GM10248 (cell line): ENCODE measurements around the gene CD2BP2.
A peak's percentile ranks its signal among the peaks of the same experiment; 100 is the strongest.
"Not testable (repeated sequence)": the region's sequence is repeated elsewhere in the genome, so short reads cannot be mapped to it uniquely, and the experiment has no call there.

Source experiments
- CTCF ChIA-PET: fragments of 300-600 bp; sonication (Branson Sonifier 250); formaldehyde crosslinking; extraction: SDS; loops from one replicate; lab custom pipeline; 2021; ENCODE audit warnings: antibody characterized with exemption; lab: Yijun Ruan, JAX
- POLR2A ChIA-PET: fragments of 350-650 bp; sonication (Branson Sonifier 250); formaldehyde crosslinking; extraction: SDS; loops from one replicate; lab custom pipeline; 2020; ENCODE audit warnings: antibody characterized with exemption; lab: Yijun Ruan, JAX
- DNase-seq: peaks from one replicate; pipeline ENCODE4 v3.0.0; 2012; ENCODE audit errors: extremely low spot score
- TF ChIP-seq, protein P1 (sequence below): IDR thresholded peaks from 2 replicates; pipeline ENCODE4 v1.5.1; 2012; ENCODE audit warnings: mild to moderate bottlenecking, low read depth; ENCODE audit errors: extremely low read depth, missing control alignments, control extremely low read depth

CD2BP2 gene

DNA sequence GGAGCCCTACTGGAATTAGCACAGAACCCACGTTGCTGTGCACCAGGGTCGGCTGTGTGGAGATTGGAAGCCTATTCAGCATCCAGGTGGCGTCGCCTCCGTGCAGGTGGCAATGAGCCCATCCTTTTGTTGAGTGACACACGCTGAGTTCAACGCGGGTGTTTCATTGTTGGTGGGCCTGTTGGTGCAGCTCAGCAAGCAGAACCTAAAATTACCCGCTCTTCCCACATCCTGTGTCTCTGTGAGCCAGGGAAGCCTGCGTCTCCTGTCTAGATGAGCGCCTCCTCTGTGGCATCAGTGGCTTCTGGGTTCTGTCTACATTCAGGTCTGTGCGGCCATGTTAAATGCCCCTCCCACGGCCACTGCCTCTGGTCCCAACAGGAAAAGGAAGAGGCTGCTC lies 14.5 kb downstream of the CD2BP2 start:
- no peak for DNase-seq
- TF ChIP-seq, protein P1, sequence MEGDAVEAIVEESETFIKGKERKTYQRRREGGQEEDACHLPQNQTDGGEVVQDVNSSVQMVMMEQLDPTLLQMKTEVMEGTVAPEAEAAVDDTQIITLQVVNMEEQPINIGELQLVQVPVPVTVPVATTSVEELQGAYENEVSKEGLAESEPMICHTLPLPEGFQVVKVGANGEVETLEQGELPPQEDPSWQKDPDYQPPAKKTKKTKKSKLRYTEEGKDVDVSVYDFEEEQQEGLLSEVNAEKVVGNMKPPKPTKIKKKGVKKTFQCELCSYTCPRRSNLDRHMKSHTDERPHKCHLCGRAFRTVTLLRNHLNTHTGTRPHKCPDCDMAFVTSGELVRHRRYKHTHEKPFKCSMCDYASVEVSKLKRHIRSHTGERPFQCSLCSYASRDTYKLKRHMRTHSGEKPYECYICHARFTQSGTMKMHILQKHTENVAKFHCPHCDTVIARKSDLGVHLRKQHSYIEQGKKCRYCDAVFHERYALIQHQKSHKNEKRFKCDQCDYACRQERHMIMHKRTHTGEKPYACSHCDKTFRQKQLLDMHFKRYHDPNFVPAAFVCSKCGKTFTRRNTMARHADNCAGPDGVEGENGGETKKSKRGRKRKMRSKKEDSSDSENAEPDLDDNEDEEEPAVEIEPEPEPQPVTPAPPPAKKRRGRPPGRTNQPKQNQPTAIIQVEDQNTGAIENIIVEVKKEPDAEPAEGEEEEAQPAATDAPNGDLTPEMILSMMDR: no peak
- CTCF ChIA-PET: no interaction called here
- POLR2A ChIA-PET: interaction anchor here (0.7 kb wide), 1 partner anchor 32 kb away, joined by 12 read pairs; no protein-coding TSS in a partner anchor

DNA sequence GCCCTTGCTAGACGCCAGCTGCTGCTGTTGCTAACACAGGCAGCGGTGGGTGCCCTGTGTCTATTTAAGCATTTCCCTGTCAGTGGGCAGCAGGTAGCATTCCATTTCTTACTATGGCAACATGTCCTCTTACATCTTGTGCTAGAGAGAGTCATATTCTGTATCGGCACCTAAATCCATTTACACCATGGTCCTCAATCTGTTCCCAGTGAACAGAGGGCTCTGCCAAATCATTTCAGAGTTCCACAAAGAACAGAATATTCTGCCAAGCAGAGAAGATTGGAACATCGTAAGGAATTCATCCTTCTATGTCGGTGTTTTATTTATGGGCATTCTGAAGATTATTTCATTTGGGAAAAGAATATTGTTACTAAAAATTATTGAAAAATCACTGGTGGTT lies 16.4 kb downstream of the CD2BP2 start:
- POLR2A ChIA-PET, DNase-seq: not testable (repeated sequence)
- CTCF ChIA-PET: interaction anchor here (1.0 kb wide), 1 partner anchor 9 kb away, joined by 3 read pairs; no protein-coding TSS in a partner anchor

DNA sequence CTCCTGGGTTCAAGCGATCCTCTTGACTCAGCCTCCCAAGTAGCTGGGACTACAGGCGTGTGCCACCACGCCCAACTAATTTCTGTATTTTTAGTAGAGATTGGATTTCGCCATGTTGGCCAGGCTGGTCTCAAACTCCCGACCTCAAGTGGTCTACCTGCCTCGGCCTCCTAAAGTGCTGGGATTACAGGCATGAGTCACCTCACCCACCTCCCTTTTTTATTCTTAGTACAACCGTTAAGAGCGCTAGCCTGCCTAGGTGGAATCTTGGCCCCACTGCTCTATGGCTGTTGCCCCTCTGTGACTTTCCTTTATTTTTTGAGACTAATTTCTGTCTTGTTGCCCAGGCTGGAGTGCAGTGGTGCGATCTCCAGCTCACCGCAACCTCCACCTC lies 17.1 kb downstream of the CD2BP2 start:
- CTCF ChIA-PET: interaction anchor here (1.0 kb wide), 1 partner anchor 9 kb away, joined by 3 read pairs; no protein-coding TSS in a partner anchor
- POLR2A ChIA-PET, DNase-seq: not testable (repeated sequence)

DNA sequence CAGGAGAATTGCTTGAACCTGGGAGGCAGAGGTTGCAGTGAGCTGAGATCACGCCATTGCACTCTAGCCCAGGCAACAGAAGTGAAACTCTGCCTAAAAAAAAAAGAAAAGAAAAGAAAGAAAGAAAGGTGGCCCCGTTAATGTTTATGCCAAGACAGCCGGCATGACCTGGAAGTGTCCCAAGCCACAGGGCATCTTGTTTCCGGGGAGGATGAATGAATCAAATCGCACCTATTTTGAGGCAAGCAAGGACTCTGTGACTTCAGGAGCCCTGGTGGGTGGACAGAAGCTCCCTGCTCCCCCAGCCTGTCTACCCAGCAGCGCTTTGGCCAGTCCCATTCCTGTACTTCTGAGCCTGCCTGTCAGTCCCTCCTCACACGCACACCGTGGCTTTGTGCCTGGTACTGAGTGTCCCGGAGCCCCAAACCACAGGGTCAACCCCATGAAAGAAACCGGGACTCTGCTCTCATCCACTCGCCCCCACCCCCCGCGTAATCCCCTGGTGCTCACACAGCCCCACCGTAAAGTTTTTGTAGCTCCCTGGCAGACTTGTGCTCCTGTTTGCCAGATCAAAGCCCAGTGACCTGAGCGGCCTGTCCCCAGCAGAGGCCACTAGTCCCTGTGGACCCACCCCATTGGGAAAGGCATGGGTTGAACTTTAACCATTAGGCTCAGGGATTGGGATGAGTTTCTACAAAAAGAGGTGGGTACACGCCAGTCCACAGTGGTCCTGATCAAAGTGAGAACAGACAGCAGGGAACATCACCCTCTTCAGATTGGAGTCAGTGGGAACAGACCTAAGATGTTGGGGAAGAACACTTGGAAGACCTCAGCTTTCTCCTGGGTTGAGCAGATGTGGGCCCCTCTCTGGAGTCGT lies 19.3 kb downstream of the CD2BP2 start:
- no peak for DNase-seq
- CTCF ChIA-PET: interaction anchor here (1.0 to 1.7 kb wide), 6 partner anchors 13 to 323 kb away, joined by 3 to 5 read pairs (median 3); no protein-coding TSS in a partner anchor
- TF ChIP-seq, protein P1: no peak
- POLR2A ChIA-PET: interaction anchor here (0.5 kb wide), 1 partner anchor 261 kb away, joined by 4 read pairs; no protein-coding TSS in a partner anchor

DNA sequence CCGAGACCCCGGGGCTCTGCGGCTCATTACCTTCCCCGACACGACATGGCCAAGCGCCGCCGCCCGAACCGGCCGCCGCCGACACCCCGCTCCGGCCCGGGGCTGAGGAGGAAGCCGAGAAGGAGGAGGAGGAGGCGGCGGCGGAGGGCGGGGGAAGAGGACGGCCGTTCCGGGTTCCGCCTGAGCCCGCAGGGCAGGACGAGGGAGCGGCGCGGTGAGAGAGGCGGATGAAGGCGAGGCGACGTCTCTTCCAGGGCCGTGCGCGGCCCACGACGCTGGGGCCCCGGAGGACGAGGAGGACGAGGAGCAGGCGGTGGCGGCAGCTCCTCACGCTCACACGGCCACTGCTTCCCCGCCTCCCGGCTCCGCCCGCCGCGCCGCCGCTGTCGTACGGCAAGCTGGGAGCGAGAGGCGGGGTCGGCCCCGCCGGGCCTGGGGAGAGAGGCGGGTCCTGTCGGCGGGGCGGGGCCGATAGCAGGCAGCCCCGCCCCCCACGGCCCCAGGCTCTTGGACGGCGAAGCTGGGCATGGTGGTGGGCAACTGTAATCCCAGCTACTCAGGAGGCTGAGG lies 20.0 kb downstream of the CD2BP2 start:
- DNase-seq: peak; percentile 65
- CTCF ChIA-PET: interaction anchor here (1.0 to 1.7 kb wide), 6 partner anchors 14 to 324 kb away, joined by 3 to 5 read pairs (median 3); no protein-coding TSS in a partner anchor
- POLR2A ChIA-PET: not testable (repeated sequence)

DNA sequence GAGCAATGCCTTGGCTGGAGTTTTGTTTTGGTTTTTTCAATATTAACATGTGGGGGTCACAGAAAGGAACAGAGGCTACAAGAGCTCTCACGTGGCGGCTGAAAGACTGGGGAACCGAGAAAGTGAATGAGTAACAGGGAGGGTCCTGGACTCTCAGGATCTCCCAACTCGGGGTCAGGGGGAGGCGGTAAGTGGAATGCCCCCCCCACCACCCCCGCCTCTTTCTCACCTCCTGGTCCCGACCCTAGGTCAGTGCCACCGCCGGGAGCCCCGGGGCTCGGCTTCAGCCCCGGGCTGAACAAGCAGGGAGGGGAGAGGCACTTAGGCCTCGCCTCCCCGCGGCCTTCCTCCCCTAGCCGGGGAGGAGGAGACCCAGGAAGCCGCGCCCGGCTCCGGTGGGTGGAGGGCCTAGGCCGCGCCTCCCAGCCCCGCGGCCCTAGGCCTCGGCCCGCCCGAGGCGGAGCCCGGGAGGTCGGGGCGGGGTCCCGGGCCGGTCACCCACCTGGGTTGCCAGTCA lies 20.6 kb downstream of the CD2BP2 start:
- CTCF ChIA-PET: interaction anchor here (1.1 to 1.5 kb wide), 3 partner anchors 75 to 324 kb away, joined by 3 to 5 read pairs (median 5); no protein-coding TSS in a partner anchor
- DNase-seq: peak; percentile 73

DNA sequence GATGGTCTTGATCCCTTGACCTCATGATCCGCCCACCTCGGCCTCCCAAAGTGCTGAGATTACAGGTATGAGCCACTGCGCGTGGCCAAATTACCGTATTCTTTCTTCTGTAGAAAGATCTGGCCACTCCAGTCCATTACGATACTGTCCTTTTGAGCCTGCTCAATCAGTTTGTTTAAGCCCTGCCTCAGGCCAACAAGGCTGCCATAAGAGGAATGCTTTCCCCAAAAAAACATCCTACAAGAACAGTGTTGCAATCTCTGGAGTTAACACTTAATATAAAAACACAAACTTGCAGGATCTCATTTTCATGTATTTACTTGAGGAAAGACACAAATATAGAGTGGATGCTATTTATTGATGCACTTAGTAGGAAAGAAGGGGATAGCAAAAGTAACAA lies 30.9 kb downstream of the CD2BP2 start:
- DNase-seq, POLR2A ChIA-PET, CTCF ChIA-PET: not testable (repeated sequence)

More for the DNA sequence above, 20.6 kb downstream of the CD2BP2 start:
- POLR2A ChIA-PET: not testable (repeated sequence)

DNA sequence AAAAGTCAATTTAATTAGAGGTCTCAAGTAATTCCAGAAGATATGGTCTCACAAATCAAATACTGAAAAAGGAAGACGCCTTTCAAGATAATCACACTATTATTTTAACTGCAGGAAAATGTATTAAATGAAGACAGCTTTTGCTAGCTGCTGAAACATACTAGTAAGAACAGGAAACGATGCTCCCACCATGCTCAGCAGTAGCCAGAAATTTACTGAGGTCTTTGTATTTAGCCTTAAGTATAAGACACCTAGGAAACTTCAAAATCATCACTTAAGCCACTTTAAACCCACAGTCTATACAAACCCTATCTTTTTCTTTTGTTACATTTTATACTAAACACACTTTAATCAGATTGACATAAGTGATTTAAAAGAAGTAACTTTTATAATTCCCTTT lies 36.5 kb downstream of the CD2BP2 start:
- CTCF ChIA-PET, POLR2A ChIA-PET, DNase-seq: not testable (repeated sequence)

DNA sequence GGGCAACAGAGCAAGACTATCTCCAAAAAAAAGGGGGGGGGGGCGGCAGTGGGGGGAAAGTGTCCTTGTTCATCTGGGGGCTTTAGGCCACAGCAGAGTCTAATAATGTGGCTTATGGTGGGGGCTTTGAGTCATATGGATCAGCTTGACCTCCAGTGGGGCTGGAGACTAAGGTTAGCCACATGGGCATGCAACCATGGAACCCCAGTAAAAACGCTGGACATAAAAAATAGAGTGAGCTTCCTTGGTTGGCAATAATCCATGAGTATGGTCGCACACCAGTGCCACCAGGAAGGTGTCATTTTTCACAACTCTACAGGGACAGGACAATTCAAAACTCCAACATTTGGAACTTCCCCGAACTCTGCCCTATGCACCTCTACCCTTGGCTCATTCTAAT lies 44.2 kb downstream of the CD2BP2 start:
- CTCF ChIA-PET, POLR2A ChIA-PET, DNase-seq: not testable (repeated sequence)

DNA sequence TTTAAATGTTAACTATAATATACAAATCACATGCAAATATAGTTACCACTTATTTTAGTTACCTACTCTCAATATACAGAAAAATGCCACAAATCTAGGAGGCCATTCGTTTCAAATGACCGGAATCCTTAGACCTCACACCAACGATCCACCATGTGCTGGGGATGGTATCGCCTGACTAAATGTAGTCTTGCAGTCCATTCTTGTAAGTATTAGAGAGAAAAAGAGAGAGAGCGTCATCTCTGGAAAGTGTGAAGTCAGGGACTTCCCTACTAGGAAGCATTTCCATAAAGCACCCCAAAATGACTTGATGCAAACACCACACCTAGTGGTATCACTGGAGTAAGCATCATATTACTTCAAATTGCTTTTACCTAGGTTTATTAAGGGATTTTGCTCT lies 45.9 kb downstream of the CD2BP2 start:
- DNase-seq, POLR2A ChIA-PET, CTCF ChIA-PET: not testable (repeated sequence)
